ENCODE data around the gene HORMAD2.
A peak's percentile ranks its signal among the peaks of the same experiment; 100 is the strongest.
"Not testable (repeated sequence)": the region's sequence is repeated elsewhere in the genome, so short reads cannot be mapped to it uniquely, and the experiment has no call there.

Gene HORMAD2

DNA sequence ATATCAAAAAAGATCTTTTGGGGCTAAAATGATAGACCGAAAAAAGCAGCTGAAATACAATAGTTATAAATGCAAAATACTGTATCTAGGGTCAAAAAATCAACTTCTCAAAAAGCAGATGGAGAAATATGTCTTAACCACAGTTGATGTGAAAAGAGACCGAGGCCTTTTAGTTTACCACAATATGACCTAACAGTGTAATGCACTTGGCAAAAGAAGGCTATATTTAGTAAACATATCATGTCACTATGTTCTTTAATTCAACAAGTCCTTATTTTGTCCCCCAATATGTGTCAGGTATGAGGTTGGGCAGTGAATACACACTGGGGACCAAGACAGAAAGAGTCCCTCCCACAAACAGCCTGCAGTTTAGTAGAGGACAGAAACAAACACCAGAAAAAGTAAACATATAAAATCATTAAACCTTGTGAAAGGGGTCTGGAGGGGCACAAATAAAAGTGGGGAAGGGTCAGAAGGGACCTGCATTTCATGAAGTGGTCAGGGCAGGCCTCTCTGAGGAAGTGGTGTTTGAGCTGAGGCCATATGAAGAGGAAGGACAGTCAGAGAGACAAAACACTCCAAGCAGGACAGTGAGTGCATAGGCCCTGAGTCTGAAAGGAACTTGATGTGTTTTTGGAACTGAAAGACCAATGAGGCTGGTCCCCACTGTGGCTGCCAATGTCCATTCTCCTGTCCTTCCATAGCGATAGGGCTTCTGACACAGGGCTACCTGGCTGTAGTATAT is 112.9 kb downstream of the HORMAD2 start:
- no peak for DNase-seq

DNA sequence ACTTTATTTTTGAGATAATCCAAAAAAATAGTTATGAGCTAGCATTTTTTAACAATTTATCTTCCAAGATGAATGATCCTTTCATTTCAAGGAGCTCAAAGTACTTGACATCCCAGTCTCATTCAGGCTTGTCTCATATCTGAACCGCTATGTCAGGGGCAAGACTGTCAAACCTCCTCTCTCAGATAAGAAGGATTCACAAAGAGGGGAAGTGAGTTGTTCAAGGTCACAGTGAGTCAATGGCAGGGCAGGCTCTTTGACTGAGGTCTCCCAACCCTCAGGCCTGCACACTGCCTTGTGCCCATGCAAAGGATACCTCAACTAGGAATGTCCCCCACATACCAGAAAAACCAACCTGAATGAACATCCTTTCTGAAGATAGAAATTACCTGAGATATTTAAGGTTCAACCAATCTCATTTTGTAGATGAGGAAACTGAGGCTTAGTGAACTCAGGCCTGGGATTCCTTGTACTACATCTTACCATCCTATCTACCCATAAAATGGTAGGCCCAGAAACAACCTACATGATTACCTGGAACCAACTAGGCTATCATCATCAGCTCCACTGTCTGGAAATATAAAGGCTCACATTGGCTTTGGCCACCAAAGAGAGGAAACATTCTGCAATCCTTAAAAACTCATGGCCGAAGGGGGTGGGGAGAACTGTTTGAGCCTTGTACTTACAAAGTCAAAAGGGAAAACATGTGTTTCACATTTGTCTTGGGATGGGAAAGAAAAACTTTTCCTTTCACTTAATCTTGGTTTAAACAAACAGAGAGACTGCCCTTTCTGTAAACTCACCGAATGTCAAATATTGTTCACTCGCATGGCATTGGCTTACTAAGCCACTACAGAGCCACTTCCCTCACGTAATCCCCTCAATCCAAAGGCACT is 115.2 kb downstream of the HORMAD2 start:
- DNase-seq = no peak

DNA sequence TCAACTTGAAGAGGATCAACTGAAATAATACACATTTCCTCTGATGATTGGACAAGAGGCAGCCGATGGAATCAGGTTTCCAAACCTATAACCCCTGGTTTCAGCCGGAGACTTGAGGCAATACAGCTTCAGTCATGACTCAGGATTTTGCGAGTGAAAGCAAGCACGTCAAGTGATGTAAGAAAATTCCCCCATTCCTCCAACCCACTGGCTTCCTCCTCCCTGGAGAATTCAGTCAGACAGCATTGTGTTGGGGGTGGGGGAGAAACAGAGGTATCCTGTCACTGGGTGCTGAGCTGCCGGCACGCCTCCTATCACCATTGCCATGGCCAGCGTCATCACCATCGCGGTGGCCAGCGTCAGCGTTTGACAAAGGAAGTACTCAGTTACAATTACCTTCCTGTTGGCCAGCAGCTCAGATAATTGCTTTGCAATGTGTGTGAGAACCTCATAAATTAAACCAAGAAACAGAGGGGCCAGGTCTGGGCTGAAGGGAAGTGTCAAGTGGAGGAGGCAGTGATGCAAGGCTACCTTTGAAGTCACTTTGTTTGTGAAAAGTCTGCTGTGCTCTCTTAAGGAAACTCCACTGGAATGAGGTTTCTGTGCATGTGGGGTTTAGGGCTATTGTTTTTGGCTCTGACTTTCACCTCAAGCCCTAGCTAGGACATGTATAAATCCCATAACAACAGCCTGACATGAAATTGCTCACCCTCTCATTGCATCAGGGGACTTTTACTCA is 116.0 kb downstream of the HORMAD2 start:
- DNase-seq = peak; percentile 14

DNA sequence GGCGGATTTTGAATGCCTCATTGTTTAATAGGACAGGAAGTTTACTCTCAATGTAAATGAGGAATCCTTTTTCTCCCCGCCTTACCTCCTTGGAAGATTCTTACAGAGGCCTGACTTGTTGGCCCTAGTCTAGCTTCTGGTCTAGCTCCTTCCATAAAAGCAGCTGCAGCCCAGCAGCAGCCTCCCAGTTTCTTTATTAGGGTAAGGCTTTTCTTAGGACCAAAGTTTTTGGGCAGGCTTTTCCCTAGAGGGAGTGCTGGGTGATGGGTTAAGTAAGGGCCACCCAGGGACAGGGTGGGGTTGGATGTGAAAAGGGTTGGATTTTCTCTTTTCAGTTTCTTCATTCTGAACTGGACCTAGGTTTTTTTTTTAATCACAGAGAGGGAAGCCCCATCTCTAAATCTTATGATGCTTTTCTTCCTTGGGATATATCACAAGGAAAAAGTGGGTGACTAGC is 116.6 kb downstream of the HORMAD2 start:
- no peak for DNase-seq

DNA sequence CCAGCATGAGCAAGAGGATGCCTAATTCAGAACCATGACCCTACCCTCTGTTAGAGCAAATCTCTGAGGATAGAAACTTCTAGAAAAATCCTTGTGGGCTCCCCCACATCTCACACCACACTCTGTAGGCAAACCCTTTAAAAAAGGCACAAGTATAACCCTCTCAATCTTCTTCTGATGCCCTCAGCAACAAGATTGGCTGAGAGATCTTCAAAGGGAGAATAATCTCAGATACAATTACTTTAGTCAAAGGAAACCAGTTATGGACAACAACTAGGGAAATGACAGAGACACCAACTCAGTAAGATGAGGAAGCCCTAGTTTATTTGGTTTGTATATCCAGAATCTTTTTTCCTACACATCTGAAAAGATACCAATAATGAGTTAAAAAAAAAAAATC is 117.1 kb downstream of the HORMAD2 start:
- no peak for DNase-seq

DNA sequence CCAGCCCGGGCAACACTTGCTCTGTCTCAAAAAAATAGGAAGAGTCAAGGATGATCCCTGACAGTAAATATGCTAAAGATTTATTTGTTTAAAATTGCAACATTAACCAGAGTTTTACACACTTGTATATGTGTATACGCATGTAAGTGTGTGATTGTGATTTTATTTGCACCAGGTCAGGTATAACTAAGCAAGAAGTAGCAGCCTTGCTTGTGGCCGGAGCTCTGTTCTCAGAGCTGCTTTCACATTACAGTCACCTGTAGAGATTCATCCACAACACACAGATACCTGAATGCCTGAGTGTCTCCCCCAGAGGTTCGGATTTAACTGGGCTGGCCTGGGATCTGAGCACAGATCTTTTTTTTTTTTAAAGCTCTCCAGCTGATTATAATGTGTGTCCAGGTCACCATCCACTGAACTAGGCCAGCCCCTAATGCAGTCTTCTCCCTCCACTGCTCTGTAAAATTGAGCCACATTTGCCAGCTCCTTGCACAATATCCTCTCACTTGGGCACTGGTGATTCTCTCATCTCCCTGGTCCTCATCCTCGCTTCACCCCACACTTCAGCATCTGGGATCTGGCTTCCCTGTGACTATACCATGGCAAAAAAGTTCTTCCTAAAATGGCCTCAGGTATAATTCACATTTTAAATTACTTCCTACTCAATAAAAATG is 118.0 kb downstream of the HORMAD2 start:
- DNase-seq = no peak

DNA sequence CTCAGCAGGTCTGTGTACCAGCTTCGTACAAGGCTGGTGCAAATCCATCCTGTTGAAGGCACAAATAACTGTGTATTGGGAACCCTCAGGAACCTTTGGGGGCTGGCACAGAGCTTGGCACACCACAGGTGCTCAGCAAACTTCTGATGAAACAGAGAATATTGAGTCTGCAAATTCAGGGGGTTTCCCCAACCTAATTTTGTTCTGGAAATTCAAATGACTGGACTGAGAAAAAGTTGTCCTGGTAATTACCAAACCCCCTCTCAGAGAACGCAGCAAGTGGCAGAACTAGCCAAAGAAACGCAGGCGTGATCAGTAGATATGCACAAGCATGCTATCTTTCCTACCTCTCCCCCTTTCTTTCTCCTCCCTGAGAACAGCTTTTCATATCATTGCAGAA is 118.7 kb downstream of the HORMAD2 start:
- no peak for DNase-seq

DNA sequence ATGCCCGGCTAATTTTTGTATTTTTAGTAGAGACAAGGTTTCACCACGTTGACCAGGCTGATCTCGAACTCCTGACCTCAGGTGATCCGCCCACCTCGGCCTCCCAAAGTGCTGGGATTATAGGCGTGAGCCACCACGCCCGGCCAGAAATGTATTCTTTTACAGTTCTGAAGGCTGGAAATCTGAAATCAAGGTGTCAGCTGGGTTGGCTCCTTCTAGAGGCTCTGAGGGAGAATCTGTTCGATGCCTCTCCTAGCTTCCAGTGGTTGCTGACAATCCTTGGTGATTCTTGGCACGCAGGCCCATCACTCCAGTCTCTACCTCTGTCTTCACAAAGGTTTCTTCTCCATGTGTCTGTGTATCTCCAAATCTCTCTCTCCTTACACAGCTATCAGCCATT is 120.6 kb downstream of the HORMAD2 start:
- DNase-seq = not testable (repeated sequence)

DNA sequence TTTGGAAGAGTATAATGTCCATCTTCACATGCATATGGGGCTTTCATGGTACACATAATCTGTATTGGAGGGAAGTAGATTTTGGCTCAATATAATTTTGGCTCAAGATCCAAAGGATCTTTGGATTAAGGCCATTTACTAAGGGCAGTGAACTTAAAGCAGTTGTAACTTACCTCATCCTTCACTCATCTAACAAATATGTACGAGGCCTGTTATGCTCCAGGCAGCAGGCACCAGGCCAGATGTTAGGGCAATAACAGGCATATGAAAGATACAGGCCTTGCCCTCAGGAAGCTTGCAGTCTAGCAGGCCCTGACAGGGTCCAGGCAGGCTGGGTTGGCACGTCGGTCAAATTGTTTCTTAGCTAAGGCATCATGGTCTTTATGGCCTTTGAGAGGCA is 121.7 kb downstream of the HORMAD2 start:
- no peak for DNase-seq

DNA sequence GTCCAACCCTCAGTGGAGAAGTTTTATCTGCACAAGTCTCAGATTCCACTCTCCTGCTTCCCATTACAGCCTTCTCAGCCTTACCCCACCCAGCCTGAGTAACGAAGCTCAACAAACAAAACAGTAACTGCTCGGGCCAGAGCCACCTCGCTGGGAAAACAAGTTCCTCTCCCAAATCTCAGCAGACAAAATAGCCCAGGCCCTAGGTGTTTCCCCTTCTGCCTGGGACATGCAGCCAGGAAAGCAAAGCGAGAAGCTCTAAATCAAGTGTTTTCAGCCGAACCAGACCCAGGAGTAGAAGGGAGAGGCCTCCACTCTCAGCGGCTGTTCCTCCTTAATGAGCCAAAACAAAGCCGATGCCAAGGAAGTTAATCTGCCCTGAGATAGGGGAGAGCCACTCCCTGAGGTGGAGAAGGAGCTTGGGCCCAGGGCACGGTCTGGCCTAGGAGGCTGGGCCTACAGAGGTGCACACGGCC is 122.3 kb downstream of the HORMAD2 start:
- DNase-seq = no peak

DNA sequence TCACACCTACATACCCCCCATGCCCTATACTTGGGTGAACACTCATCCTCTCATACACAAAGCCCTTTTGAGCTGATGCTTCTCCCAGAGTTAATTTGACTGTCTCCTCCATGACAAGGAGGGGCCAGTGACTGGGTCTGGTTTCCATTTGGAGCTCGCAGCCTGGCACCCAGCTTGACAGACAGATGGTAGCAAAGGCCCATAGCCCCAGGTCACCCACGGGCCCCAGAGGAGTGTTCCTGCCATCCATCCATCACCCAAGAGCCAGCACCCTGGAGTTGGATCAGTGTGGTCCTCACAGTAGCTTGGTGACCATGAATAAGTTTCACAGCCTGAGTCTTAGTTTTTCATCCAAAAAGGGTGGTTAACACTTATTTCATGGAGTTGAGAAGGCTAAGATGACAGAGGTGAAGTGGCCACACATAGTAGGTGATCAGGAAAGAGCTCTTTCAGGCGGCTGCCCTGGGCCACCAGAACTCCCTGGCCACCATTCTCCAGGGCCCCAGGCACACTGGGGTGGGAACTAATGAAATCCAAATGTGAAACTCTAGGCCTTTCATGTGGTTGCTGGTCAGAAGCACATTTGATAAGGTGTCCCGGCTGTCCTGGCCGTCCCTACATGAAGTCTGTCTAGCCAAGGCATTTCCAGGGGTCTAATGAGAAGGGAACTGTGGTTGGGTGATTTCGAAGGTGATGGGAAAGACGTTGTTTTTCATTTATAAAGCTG is 123.9 kb downstream of the HORMAD2 start:
- DNase-seq = no peak

DNA sequence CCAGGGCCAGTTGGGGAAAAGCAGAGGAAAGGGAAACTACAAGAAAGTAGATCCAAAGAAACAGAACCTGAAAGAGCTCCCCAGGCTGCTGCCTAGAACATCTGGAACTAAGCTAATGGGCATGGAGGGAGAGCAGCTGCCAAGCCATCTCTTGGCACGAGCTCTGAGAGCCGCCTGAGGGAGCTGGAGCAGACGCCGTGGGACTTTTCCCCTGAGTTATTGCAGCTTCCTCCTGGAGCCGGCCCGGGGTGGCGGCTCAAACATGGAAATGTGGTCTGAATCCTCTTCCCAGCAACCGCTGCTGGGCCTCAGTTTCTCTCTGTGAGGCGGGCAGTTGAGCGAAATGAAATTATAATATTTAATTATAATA is 124.5 kb downstream of the HORMAD2 start:
- DNase-seq = no peak

DNA sequence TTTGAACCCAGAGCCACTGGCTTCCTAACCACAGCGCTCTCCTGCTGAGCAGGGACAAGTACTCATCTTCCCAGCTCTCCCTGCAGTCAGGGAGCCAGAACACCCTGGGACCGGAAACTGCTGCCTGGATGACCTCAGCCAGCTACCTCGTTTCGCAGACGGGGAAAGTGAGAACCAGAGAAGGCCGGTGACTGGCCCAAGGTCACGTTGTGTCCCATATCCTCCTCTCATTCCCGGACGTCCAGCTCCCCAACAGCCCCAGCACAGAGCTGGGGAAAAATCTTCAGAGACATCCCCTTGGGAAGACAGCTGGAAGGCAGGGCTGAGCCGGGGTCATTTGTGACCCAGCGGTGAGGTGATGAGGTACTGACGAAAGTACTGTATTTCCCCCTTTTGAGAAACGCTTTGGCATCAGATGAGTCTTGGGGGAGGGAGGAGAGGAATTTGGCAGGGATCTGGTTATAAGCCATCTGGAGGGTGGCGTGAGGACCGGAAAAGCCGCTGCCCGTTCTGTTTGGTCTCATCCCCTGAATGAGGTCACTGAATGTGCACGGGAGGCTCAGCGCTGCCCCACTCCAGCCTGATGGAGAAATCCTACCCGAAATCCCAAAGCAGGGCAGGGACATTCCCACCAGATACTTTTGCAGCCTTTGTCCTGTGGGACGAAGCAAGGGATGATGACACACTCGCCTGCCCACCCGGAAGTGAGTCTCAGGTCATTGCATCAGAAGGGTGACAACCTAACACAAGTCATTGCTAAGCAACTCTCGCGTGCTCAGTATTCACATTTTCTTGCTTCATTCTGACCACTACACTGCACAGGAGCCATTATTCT is 125.2 kb downstream of the HORMAD2 start:
- no peak for DNase-seq

DNA sequence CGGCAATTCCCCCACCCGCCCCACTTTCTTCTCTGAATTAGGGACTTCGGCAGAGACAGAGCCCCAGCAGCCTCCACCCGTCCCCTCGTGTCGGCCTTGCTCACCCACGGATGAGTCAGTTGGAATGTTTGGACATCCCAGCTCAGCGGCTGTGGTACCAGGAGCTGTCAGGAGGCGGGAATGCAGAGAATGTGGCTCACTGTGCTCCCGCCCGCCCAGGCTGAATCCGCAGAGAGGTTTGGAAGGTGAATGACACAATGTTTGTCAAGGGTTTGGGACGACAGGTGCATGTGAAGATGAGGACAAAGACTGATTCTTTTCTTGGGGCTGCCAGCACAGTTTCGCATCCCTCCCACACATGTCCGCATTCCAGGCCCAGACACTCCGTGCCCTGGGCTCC is 126.7 kb downstream of the HORMAD2 start:
- DNase-seq = no peak

DNA sequence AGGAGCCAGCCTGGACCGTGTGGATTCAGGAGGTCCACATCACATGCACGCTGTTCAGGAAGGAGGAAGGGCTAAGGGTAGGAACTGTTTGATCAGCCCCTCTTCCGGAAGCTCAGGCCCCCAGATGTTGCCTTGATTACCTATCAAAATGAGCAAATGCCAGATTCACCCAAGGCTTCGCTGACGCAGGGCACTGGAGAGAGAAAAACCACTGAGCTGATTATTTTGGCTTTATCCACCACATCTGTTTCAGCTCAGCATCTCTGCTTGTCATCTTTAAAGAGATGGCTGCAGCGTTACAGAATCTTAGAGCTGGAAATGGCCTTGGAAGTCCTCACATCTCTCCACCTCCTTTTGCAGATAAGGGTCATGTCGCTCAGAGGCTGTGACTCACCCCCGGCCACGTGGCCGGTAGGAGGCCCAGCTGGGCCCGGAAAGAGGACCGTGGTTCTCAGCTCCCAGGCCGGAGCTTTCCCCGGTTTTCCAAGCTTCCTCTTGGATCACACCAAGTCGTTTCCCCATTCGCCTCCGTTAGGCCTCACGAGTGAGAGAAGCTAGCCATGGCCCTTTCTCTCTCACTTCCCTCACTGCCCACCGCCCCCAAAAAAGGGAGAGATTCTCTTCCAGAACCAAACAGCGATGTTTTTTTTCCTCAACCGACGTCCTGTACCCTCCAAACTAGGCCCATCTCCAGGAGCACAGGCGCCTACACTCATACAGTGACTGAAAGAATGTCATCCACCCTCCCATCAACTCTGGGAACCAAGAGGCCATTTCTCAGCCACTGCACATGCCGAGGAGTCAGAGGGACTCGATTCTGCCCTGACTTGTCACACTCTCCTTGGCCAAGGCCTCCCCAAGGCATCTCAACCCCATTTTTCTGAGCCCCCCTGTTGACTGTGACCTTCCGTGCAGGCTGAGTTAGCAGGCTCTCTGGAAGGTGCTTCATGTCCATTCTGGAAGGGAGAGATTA is 128.7 kb downstream of the HORMAD2 start:
- DNase-seq = no peak

DNA sequence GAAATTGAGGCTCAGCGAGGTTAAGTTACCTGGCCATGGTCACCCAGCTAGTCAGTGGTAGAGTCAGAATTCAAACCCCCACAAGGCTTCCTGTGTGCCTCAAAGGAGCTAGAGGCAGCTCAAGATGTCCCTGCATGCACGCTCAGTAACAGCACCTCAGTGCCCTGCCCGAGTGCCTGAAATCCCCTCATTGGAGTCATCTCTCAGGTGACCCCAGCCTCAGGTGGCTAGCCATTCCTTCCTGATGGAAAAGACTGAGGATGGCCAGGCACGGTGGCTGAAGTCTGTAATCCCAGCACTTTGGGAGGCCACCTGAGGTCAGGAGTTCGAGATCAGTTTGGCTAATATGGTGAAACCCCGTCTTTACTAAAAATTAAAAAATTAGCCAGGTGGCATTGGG is 129.4 kb downstream of the HORMAD2 start:
- no peak for DNase-seq

DNA sequence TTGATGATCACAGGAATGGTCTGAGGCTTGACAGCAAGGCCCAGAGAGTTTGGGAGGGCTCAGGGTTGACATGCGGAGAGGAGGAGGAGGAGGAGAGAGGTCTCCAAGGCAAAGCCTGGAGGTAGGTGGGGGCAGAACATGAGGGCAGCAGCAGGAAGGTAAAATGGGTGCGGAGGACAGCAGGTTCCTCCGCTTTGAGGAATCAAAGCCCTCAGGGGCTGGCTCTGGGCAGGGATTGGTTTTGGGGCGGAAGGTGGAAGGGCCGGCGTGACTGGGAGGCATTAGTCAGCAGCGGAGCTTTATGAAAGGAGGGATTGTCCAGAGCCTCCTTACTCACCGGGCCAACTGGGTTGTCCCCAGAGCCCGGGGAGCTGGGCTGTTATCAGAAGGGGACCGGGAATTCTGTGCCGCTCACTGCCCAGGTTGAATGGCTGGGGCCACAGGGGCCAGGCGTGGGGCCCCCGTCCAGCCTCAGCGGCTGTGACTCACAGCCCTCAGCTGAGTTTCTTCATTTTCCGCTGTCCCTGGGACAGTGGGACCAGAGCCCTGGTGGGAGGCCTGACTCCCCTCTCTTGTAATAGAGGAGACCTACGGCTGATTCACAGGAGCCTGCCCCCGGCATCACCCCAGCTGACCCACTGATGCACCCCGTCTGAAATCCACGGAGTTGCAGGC is 130.1 kb downstream of the HORMAD2 start:
- DNase-seq = no peak

DNA sequence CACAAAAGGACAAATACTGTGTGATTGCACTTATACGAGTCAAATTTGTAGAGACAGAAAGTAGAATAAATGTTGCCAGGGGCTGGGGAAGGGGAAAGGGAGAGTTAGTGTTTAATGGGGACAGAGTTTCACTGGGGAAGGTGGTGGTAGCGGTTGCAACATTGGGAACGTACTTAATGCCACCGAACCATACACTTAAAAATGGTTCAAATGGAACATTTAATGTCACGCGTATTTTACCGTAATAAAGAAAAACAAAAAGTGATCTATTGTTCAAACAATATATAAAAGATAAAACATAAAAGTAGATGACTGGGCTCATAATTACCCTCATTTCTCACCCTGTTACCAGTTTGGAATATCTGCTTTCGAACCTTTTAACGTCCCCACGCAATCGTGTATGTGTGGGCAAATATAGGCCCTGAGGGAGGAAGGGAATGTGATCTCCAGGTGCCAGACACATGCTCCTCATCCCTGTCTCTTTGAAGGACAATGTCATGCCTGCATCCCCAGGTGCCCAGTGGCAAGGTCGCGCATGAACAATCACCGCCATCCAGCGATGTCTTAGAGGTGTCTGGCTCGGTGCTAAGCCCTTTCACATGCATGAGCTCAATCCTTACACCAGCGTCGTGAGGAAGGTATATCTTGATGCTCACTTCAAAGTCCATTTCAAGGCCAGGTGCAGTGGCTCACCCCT is 131.0 kb downstream of the HORMAD2 start:
- no peak for DNase-seq
